ENCODE results near the gene VGLL4. TPM values are rescaled to one million over a fixed set of nuclear protein-coding genes. Genes with fewer than 3 reads are reported as not detected.

The VGLL4 gene
- polyA plus RNA-seq, 1 donor from 2014 or later, result 113 TPM

DNA sequence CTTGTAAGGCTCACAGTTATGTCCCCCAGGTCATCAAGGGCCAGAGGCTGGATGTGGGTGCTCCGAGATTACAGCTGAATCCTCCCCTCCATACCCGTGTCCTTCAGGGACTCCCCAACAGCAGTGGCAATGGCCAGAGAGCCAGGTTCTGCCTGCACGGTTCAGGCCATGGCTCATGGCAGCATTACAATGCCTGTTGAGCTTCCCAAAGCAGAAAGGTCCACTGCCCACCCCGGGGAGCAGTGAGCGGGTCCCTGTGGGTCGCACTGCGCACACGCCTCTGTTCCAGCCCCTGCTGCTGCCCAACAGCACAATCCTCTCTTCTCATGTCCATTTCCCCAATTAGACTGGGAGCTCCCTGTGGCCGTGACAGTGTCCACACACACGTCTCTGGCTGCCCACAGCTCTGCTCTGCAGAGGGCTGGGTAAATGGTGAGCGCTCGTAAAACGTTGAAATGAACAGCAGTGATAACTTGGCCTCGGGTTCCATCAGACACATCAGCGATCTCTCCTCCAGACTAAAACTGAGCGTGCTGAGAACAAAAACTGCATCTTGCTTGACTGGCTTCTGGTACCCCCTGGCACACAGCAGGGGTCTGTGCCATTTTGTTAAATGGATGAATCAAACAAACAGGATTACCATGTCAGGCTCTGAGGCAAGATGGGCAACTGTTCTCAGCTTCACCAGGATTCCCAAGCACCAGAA is 80.4 kb downstream of the VGLL4 start:
- H4K20me1 ChIP-seq (ENCODE audit: insufficient read depth), result no peaks in the 10 kb centered on the region
- H3F3A ChIP-seq (ENCODE audit: insufficient read depth, low read length, poor library complexity, severe bottlenecking), result no peaks in the 10 kb centered on the region

DNA sequence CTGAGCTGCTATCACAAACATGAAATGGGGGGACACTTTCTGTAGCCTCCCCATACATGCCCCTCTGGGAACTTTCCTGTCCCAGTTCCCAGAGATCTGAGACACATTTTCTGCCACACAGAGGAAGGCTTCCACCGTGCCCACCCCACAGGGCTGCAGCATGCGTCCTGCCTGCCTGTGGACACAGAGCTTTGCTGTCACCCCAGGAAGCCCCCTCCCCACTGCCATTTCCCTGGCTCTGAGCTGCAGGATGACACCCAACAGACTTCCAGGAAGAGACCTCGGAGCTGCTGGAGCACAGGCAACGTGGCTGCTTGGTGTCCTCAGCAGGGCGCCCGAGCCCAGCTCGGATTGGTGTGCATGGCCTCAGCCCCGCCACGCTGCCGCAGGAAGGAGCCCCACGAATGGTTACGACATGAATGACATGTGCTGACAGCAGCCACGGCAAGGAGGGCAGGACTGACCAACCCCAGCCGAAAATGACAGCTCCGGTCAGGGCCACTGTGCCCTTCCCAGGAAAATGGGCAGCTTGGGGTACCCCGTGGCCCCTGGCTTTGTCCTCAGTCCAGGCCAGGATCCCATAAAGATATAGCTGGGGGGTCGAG is 81.3 kb downstream of the VGLL4 start:
- H2AFZ ChIP-seq (ENCODE audit: low read depth, low read length), result no peak overlapping the region
- H4K20me1 ChIP-seq (ENCODE audit: insufficient read depth), result no peaks in the 10 kb centered on the region
- no peak overlapping the region for H3K9ac ChIP-seq (ENCODE audit: low read length)
- H3K79me2 ChIP-seq (replicated peaks; ENCODE audit: insufficient read depth, low read length), result no peaks in the 10 kb centered on the region
- H3F3A ChIP-seq (ENCODE audit: insufficient read depth, low read length, poor library complexity, severe bottlenecking), result no peaks in the 10 kb centered on the region
- H3K27ac ChIP-seq (ENCODE audit: low read length), result no peak overlapping the region
- no peak overlapping the region for H3K4me3 ChIP-seq (ENCODE audit: low read length)
- H3K36me3 ChIP-seq (ENCODE audit: insufficient read depth, low read length), result peaks cover 4% of the 10 kb centered on the region
- no peaks in the 10 kb centered on the region for H3K9me2 ChIP-seq (ENCODE audit: insufficient read depth, low read length)
- TF ChIP-seq MXI1 (conservative IDR thresholded peaks at IDR 0.05; ENCODE audit: poor library complexity, severe bottlenecking), result no peak
- TF ChIP-seq TAF1 (IDR thresholded peaks at IDR 0.05; ENCODE audit: low read depth), result no peak
- TF ChIP-seq SMC3 (conservative IDR thresholded peaks at IDR 0.05; ENCODE audit: poor library complexity), result no peak
- no peak for TF ChIP-seq RAD21 (conservative IDR thresholded peaks at IDR 0.05)
- TF ChIP-seq EZH2 (IDR thresholded peaks at IDR 0.05; ENCODE audit: borderline replicate concordance, insufficient read depth, low read length, poor library complexity, severe bottlenecking), result no peak
- TF ChIP-seq EP300 (conservative IDR thresholded peaks at IDR 0.05; ENCODE audit: poor library complexity, severe bottlenecking), result no peak
- TF ChIP-seq, protein P1, sequence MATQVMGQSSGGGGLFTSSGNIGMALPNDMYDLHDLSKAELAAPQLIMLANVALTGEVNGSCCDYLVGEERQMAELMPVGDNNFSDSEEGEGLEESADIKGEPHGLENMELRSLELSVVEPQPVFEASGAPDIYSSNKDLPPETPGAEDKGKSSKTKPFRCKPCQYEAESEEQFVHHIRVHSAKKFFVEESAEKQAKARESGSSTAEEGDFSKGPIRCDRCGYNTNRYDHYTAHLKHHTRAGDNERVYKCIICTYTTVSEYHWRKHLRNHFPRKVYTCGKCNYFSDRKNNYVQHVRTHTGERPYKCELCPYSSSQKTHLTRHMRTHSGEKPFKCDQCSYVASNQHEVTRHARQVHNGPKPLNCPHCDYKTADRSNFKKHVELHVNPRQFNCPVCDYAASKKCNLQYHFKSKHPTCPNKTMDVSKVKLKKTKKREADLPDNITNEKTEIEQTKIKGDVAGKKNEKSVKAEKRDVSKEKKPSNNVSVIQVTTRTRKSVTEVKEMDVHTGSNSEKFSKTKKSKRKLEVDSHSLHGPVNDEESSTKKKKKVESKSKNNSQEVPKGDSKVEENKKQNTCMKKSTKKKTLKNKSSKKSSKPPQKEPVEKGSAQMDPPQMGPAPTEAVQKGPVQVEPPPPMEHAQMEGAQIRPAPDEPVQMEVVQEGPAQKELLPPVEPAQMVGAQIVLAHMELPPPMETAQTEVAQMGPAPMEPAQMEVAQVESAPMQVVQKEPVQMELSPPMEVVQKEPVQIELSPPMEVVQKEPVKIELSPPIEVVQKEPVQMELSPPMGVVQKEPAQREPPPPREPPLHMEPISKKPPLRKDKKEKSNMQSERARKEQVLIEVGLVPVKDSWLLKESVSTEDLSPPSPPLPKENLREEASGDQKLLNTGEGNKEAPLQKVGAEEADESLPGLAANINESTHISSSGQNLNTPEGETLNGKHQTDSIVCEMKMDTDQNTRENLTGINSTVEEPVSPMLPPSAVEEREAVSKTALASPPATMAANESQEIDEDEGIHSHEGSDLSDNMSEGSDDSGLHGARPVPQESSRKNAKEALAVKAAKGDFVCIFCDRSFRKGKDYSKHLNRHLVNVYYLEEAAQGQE (IDR thresholded peaks at IDR 0.05; ENCODE audit: borderline replicate concordance), result no peak
- no peak for TF ChIP-seq POLR2AphosphoS5 (IDR thresholded peaks at IDR 0.05)
- TF ChIP-seq, protein P2, sequence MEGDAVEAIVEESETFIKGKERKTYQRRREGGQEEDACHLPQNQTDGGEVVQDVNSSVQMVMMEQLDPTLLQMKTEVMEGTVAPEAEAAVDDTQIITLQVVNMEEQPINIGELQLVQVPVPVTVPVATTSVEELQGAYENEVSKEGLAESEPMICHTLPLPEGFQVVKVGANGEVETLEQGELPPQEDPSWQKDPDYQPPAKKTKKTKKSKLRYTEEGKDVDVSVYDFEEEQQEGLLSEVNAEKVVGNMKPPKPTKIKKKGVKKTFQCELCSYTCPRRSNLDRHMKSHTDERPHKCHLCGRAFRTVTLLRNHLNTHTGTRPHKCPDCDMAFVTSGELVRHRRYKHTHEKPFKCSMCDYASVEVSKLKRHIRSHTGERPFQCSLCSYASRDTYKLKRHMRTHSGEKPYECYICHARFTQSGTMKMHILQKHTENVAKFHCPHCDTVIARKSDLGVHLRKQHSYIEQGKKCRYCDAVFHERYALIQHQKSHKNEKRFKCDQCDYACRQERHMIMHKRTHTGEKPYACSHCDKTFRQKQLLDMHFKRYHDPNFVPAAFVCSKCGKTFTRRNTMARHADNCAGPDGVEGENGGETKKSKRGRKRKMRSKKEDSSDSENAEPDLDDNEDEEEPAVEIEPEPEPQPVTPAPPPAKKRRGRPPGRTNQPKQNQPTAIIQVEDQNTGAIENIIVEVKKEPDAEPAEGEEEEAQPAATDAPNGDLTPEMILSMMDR (IDR thresholded peaks at IDR 0.05; ENCODE audit: poor library complexity, severe bottlenecking), result no peak
- no peaks in the 10 kb centered on the region for H3K9me3 ChIP-seq (ENCODE audit: low read length)
- no peaks in the 10 kb centered on the region for H3K27me3 ChIP-seq (ENCODE audit: insufficient read depth, low read depth, low read length)
- no peak overlapping the region for H3K4me2 ChIP-seq (ENCODE audit: low read length)

More for the DNA sequence above, 80.4 kb downstream of the VGLL4 start:
- Histone ChIP-seq H3K9me2 (ENCODE audit: insufficient read depth, low read length) (no peaks in the 10 kb centered on the region), H3K27ac (ENCODE audit: low read length) (no peak overlapping the region), H3K4me3 (ENCODE audit: low read length) (no peak overlapping the region), H3K79me2 (replicated peaks; ENCODE audit: insufficient read depth, low read length) (peaks cover 3% of the 10 kb centered on the region), H3K9ac (ENCODE audit: low read length) (no peak overlapping the region), H3K27me3 (ENCODE audit: insufficient read depth, low read depth, low read length) (no peaks in the 10 kb centered on the region), H3K4me2 (ENCODE audit: low read length) (no peak overlapping the region), H3K9me3 (ENCODE audit: low read length) (no peaks in the 10 kb centered on the region), H3K36me3 (ENCODE audit: insufficient read depth, low read length) (peaks cover 4% of the 10 kb centered on the region), H2AFZ (ENCODE audit: low read depth, low read length) (no peak overlapping the region)
- no peak for TF ChIP-seq EZH2 (IDR thresholded peaks at IDR 0.05; ENCODE audit: borderline replicate concordance, insufficient read depth, low read length, poor library complexity, severe bottlenecking)
- no peak for TF ChIP-seq EP300 (conservative IDR thresholded peaks at IDR 0.05; ENCODE audit: poor library complexity, severe bottlenecking)
- no peak for TF ChIP-seq SMC3 (conservative IDR thresholded peaks at IDR 0.05; ENCODE audit: poor library complexity)
- no peak for TF ChIP-seq POLR2AphosphoS5 (IDR thresholded peaks at IDR 0.05)
- no peak for TF ChIP-seq MXI1 (conservative IDR thresholded peaks at IDR 0.05; ENCODE audit: poor library complexity, severe bottlenecking)
- TF ChIP-seq, protein P1 (IDR thresholded peaks at IDR 0.05; ENCODE audit: borderline replicate concordance), result no peak
- no peak for TF ChIP-seq RAD21 (conservative IDR thresholded peaks at IDR 0.05)
- TF ChIP-seq, protein P2 (IDR thresholded peaks at IDR 0.05; ENCODE audit: poor library complexity, severe bottlenecking), result no peak
- TF ChIP-seq TAF1 (IDR thresholded peaks at IDR 0.05; ENCODE audit: low read depth), result no peak
